Panc1 (cell line): Measurements from ENCODE around the gene CYBA.

Experiments used
- POLR2AphosphoS5 ChIP-seq: IDR thresholded peaks from 2 replicates; pipeline ENCODE4 v1.6.1; 2012; ENCODE audit warnings: mild to moderate bottlenecking, low read depth, low read length, moderate library complexity
- TCF7L2 ChIP-seq: IDR thresholded peaks from 2 replicates; pipeline ENCODE4 v1.6.1; 2011; ENCODE audit warnings: mild to moderate bottlenecking, low read depth, low read length, inconsistent platforms
- TF ChIP-seq, protein P1 (sequence below): fragments of 450-650 bp; IDR thresholded peaks from 2 replicates; pipeline ENCODE4 v1.5.1; 2017; ENCODE audit warnings: mild to moderate bottlenecking

DNA sequence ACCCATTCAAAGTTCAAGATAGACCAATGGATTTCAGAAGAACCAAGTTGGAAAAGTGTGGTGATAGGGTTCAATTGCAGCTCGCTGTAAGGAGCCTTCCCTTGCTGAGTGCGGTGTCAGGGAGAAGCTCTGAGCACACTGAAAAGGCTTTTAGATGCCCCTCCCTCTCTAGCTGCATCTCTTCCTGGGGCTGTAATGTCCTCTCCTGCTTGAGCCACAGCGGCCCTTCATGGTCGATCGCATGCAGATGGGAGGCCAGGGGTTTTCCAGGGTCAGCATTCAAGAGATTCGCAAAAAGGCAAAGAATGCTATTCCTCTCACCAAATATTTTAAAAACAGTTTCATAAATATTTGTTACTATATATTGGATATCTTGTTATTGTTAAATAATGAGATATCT lies 56.9 kb downstream of the CYBA start:
- TF ChIP-seq POLR2AphosphoS5 (no peak), TCF7L2 (no peak)
- TF ChIP-seq, protein P1, sequence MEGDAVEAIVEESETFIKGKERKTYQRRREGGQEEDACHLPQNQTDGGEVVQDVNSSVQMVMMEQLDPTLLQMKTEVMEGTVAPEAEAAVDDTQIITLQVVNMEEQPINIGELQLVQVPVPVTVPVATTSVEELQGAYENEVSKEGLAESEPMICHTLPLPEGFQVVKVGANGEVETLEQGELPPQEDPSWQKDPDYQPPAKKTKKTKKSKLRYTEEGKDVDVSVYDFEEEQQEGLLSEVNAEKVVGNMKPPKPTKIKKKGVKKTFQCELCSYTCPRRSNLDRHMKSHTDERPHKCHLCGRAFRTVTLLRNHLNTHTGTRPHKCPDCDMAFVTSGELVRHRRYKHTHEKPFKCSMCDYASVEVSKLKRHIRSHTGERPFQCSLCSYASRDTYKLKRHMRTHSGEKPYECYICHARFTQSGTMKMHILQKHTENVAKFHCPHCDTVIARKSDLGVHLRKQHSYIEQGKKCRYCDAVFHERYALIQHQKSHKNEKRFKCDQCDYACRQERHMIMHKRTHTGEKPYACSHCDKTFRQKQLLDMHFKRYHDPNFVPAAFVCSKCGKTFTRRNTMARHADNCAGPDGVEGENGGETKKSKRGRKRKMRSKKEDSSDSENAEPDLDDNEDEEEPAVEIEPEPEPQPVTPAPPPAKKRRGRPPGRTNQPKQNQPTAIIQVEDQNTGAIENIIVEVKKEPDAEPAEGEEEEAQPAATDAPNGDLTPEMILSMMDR = no peak
